SK-N-SH treated with all-trans-retinoic acid at 6 μM for 48 hours (cell line): ENCODE data around the gene C17orf58.
A peak's percentile ranks its signal among the peaks of the same experiment; 100 is the strongest.
"Not testable (repeated sequence)": the region's sequence is repeated elsewhere in the genome, so short reads cannot be mapped to it uniquely, and the experiment has no call there.

Source experiments
- ATAC-seq: fragments of 200-7000 bp; cut with Tn5 transposase; 3 replicates; pipeline ENCODE4 v1.9.1; 2020; ENCODE audit warnings: mild to moderate bottlenecking, moderate library complexity
- CSDC2 ChIP-seq: fragments of 250-450 bp; sonication (Bioruptor Pico); IDR thresholded peaks from 2 replicates; pipeline ENCODE4 v1.5.0; 2020; ENCODE audit warnings: mild to moderate bottlenecking, moderate library complexity
- ESRRG ChIP-seq: fragments of 250-450 bp; sonication (Bioruptor Pico); IDR thresholded peaks from 2 replicates; pipeline ENCODE4 v1.6.1; 2021; ENCODE audit warnings: mild to moderate bottlenecking
- ISL1 ChIP-seq: fragments of 250-450 bp; sonication (Bioruptor Pico); IDR thresholded peaks from 2 replicates; pipeline ENCODE4 v2.1.2; 2022; ENCODE audit warnings: mild to moderate bottlenecking, moderate library complexity
- PPARA ChIP-seq: fragments of 250-450 bp; sonication (Bioruptor Pico); IDR thresholded peaks from 2 replicates; pipeline ENCODE4 v1.5.0; 2020; ENCODE audit warnings: mild to moderate bottlenecking, borderline replicate concordance
- RARB ChIP-seq: fragments of 250-450 bp; sonication (Bioruptor Pico); IDR thresholded peaks from 2 replicates; pipeline ENCODE4 v1.8.0; 2021; ENCODE audit warnings: mild to moderate bottlenecking, moderate library complexity
- SNAI2 ChIP-seq: fragments of 250-450 bp; sonication (Bioruptor Pico); IDR thresholded peaks from 2 replicates; pipeline ENCODE4 v1.5.0; 2020; ENCODE audit warnings: mild to moderate bottlenecking, moderate library complexity
- TCF4 ChIP-seq: fragments of 250-450 bp; sonication (Bioruptor Pico); IDR thresholded peaks from 2 replicates; pipeline ENCODE4 v1.8.0; 2021; ENCODE audit warnings: mild to moderate bottlenecking, moderate library complexity, borderline replicate concordance
- ZNF565 ChIP-seq: fragments of 450-650 bp; formaldehyde crosslinking; conservative IDR thresholded peaks from 2 replicates; pipeline ENCODE4 v1.5.0; 2020; ENCODE audit warnings: low read depth, mild to moderate bottlenecking, moderate library complexity
- ZNF70 ChIP-seq: fragments of 450-650 bp; formaldehyde crosslinking; IDR thresholded peaks from 2 replicates; pipeline ENCODE4 v1.5.0; 2020; ENCODE audit warnings: mild to moderate bottlenecking, moderate library complexity
- TF ChIP-seq, protein P1 (sequence below): fragments of 250-450 bp; sonication (Bioruptor Pico); IDR thresholded peaks from 2 replicates; pipeline ENCODE4 v1.5.0; 2020; ENCODE audit warnings: mild to moderate bottlenecking, moderate library complexity
- TF ChIP-seq, protein P2 (sequence below): fragments of 250-450 bp; sonication (Bioruptor Pico); IDR thresholded peaks from 2 replicates; pipeline ENCODE4 v1.5.1; 2020; ENCODE audit warnings: low read depth, mild to moderate bottlenecking, moderate library complexity
- TF ChIP-seq, protein P3 (sequence below): fragments of 250-450 bp; sonication (Bioruptor Pico); IDR thresholded peaks from 2 replicates; pipeline ENCODE4 v1.5.1; 2021; ENCODE audit warnings: mild to moderate bottlenecking, moderate library complexity

C17orf58 gene

DNA sequence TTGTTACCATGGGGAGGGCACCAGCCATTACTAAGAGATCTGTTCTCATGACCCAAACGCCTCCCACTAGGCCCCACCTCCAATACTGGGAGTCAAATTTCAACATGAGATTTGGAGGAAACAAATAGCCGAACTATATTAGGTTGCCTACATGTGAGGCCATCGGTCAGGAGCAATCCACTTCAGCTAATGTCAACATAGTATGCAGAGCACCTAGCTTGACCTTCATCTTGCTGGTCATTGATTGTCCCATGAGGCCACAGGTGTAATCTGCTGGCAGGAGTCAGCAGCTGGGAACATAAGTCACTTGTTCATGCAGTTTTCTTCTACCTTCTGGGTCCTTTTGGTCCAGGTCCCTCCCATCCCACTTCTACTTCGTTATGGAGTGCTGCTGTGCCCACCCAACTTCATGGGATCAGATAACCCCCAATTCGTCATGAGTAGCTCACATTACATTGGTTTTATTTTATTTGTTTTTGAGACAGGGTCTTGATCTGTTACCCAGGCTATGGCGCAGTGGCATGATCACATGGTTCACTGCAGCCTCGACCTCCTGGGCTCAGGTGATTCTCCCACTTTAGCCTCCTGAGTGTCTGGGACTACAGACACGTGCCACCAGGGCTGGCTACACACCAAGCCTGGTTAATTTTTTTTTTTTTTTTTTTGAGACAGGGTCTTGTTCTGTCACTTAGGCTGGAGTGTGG is 33.4 kb upstream of the C17orf58 start (continued):
- TF ChIP-seq PPARA (CRISPR knock-in tag) = no peak
- TF ChIP-seq, protein P1, sequence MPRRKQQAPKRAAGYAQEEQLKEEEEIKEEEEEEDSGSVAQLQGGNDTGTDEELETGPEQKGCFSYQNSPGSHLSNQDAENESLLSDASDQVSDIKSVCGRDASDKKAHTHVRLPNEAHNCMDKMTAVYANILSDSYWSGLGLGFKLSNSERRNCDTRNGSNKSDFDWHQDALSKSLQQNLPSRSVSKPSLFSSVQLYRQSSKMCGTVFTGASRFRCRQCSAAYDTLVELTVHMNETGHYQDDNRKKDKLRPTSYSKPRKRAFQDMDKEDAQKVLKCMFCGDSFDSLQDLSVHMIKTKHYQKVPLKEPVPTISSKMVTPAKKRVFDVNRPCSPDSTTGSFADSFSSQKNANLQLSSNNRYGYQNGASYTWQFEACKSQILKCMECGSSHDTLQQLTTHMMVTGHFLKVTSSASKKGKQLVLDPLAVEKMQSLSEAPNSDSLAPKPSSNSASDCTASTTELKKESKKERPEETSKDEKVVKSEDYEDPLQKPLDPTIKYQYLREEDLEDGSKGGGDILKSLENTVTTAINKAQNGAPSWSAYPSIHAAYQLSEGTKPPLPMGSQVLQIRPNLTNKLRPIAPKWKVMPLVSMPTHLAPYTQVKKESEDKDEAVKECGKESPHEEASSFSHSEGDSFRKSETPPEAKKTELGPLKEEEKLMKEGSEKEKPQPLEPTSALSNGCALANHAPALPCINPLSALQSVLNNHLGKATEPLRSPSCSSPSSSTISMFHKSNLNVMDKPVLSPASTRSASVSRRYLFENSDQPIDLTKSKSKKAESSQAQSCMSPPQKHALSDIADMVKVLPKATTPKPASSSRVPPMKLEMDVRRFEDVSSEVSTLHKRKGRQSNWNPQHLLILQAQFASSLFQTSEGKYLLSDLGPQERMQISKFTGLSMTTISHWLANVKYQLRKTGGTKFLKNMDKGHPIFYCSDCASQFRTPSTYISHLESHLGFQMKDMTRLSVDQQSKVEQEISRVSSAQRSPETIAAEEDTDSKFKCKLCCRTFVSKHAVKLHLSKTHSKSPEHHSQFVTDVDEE (CRISPR knock-in tag) = no peak
- TF ChIP-seq, protein P2, sequence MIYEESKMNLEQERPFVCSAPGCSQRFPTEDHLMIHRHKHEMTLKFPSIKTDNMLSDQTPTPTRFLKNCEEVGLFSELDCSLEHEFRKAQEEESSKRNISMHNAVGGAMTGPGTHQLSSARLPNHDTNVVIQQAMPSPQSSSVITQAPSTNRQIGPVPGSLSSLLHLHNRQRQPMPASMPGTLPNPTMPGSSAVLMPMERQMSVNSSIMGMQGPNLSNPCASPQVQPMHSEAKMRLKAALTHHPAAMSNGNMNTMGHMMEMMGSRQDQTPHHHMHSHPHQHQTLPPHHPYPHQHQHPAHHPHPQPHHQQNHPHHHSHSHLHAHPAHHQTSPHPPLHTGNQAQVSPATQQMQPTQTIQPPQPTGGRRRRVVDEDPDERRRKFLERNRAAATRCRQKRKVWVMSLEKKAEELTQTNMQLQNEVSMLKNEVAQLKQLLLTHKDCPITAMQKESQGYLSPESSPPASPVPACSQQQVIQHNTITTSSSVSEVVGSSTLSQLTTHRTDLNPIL (CRISPR knock-in tag) = no peak
- TF ChIP-seq TCF4 (CRISPR knock-in tag) = no peak

DNA sequence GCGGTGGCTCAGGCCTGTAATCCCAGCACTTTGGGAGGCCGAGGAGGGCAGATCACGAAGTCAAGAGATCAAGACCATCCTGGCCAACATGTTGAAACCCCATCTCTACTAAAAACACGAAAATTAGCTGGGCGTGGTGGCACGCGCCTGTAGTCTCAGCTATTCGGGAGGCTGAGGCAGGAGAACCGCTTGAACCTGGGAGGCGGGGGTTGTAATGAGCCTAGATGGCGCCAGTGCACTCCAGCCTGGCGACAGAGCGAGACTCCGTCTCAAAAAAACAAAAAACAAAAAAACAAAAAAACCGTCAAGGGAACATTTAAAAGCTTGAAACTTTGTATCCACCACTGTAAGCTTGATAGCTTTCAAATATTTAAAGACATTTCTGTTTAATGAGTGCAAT is 26.3 kb upstream of the C17orf58 start:
- not testable (repeated sequence) for ATAC-seq

DNA sequence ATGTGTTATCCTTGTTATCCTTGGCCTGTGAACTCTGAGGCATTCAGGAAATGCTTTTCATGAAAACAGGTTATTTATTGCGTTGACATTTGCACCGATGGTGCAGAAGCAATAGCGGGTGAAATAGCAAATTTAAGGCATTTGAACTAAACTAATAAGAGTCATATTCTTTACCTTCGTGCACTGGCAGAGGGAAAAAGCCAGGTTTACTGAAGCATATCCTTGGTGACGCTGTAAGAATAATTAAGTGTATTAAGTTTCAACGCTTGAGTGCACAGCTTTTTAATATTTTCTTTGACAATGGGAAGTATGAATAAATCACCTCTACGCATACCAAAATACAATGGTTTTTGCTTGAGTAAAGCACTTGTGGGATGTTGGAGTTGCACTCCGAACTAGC is 25.7 kb upstream of the C17orf58 start:
- no peak for ATAC-seq
- no peak for TF ChIP-seq ESRRG (CRISPR knock-in tag)

DNA sequence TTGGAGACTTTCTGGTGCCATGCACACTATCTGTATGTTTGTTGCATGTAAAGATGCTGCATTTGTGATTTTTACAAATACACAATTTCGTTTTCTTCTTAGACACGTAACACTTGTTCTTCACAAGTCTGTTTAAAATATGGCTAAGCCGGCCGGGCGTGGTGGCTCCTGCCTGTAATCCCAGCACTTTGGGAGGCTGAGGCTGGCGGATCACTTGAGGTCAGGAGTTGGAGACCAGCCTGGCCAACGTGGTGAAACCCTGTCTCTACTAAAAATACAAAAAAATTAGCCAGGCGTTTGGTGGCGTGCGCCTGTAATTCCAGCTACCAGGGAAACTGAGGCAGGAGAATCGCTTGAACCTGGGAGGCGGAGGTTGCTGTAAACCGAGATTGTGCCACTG is 24.5 kb upstream of the C17orf58 start:
- ATAC-seq = not testable (repeated sequence)

DNA sequence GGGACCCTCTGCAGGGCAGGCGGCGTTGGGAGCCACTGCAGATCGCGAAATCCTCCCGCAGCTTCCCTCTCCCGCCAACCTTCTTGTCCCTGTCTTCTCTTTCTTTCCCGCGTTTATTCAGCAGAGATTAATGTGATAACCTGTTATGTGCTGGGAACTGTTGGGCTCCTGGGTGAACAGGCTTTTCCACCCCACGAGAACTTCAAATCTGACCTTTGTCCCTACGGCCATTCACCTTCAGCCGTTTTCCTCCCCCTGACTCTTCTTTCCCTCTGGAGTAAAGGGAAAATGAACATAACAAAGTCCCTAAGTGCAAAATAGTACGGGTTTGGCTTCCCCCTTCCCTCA is 24.1 kb upstream of the C17orf58 start:
- TF ChIP-seq ZNF70 = no peak
- no peak for TF ChIP-seq ISL1 (CRISPR knock-in tag)
- ATAC-seq = peak; percentile 1; the same call in 2 of the 3 replicates

DNA sequence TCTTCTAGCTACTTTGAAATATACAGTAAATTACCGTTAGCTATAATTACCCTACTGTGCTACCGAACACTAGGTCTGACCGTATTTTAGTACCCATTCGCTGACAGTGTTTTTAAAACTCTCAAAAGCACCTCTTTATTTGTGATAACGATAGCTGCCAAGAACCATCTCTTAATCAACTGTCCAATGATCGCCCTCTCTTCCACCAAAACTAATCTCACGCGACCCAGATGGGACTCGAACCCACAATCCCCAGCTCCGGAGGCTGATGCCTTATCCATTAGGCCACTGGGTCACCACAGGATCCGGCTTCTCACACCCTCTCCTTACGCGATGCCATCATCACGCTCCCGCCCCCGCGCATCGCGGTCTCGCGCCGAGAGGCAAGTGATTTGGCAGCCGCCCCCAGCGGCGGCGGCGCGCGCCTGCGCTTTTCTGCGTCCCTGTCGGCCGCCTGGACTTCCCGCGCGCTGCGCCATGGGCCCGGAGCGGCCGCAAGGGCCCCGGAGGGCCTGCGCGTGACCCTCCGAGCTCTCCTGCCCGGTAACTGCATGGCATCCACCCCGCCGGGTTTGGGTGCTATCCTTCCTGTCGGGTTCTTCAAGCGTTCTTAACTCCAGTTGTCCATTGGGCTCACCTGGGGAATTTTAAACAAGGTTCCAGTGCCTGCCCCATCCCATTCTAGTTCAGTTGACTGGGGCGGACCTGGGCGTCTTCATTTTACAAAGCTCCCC is 23.6 kb upstream of the C17orf58 start:
- ATAC-seq = peak; percentile 95
- TF ChIP-seq CSDC2 (CRISPR knock-in tag) (no peak), ESRRG (CRISPR knock-in tag) (0 out of 2 replicates have a peak, but pooled peaks have one; percentile 58), SNAI2 (CRISPR knock-in tag) (peak; percentile 68), TCF4 (CRISPR knock-in tag) (0 out of 2 replicates have a peak, but pooled peaks have one; percentile 18), ZNF565 (CRISPR knock-in tag) (0 out of 2 replicates have a peak, but pooled peaks have one; percentile 11)
- TF ChIP-seq, protein P1 (CRISPR knock-in tag) = peak; percentile 86

DNA sequence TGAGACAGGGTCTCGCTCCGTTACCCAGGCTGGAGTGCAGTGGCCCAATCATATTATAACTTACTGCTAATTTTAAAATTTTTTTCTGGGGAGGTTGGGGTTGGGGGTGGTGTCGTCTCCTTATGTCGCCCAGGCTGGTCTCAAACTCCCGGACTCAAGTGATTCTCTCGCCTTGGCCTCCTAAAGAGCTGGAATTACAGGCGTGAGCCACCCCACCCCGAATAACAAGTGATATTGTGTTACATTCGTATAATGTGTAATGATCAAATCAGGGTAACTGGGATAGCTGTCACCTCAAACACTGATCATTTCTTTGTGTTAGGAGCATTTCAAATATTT is 23.0 kb upstream of the C17orf58 start:
- ATAC-seq = peak; percentile 6
- TF ChIP-seq, protein P2 (CRISPR knock-in tag) = peak; percentile 53; the same call in 1 of the 2 replicates
- TF ChIP-seq RARB (CRISPR knock-in tag) = no peak
- TF ChIP-seq, protein P3, sequence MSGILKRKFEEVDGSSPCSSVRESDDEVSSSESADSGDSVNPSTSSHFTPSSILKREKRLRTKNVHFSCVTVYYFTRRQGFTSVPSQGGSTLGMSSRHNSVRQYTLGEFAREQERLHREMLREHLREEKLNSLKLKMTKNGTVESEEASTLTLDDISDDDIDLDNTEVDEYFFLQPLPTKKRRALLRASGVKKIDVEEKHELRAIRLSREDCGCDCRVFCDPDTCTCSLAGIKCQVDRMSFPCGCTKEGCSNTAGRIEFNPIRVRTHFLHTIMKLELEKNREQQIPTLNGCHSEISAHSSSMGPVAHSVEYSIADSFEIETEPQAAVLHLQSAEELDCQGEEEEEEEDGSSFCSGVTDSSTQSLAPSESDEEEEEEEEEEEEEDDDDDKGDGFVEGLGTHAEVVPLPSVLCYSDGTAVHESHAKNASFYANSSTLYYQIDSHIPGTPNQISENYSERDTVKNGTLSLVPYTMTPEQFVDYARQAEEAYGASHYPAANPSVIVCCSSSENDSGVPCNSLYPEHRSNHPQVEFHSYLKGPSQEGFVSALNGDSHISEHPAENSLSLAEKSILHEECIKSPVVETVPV = 0 out of 2 replicates have a peak, but pooled peaks have one; percentile 66

DNA sequence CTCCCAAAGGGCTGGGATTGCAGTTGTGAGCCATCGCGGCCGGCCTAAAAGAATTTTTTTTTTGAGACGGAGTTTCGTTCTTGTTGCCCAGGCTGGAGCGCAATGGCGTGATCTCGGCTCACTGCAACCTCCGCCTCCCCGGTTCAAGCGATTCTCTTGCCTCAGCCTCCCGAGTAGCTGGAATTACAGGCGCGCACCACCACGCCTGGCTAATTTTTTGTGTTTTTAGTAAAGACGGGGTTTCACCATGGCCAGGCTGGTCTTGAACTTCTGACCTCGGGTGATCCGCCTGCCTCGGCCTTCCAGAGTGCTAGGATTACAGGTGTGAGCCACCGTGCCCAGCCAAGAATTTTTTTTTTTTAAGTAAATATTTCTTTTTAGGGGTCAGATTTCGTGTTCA is 22.2 kb upstream of the C17orf58 start:
- not testable (repeated sequence) for ATAC-seq
